ENCODE results near the gene ST8SIA4.
A peak's percentile ranks its signal among the peaks of the same experiment; 100 is the strongest.
"Not testable (repeated sequence)": the region's sequence is repeated elsewhere in the genome, so short reads cannot be mapped to it uniquely, and the experiment has no call there.

The ST8SIA4 gene

DNA sequence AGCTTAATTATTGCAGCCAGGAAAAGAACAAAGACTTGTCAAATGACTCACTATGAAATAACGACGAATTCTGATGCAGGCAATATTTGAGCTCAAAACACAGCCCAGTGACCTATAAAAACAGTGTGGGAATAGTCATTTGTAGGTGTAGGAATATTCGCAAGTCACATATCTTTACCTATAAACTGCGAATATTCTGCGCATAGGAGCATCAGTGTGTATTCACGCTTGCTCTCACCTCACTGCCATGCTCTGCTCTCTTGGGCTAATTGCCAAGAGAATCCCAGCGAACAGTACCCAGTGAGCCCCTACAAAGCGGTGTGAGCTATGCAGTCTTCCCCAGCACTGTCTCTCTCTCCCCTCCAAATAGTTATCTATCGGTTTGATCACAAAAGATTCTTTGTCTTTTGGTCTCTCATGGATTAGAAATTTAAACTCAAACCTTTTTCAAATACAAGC lies 74.2 kb downstream of the ST8SIA4 start:
- DNase-seq, result no peak

DNA sequence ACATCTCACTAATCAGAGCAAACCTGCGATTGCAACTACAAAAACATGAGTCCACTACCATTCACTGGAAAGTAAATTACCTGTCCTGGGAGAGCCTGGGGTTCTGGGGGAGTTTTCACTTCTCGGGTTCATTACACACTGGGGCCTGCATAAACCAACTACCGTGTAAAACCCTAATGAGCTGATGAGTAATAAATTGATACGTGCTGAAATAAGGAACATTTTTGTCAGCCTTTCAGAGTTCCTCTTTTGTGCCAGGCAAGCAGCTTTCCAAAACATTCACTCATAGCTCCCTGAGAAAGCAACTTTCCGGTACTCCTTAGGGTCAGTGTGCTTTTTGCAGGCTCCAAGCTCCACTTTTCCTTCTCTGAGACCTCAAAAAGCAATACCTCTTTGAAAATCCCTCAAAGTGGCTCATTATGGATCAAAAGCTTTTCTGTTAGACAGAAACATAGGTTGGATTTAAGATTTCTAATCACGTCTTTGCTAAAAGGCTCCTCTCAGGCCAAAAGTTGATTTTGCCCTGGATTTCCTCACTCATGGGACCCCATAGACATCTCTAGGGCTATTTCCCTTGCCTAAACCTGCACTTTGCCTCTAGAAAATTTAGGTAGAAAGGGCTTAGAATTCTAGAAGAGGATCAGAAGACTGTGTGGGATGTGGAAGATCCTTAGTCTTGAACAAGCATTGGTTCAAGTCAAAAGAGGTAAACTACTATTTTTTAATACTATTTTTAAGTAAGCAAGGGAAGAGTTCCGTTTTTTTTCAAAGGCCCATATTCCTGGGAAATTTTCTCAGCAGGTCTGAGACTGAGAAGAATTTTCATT lies 74.8 kb downstream of the ST8SIA4 start:
- peak; percentile 50 to 84 (median 70) for DNase-seq

DNA sequence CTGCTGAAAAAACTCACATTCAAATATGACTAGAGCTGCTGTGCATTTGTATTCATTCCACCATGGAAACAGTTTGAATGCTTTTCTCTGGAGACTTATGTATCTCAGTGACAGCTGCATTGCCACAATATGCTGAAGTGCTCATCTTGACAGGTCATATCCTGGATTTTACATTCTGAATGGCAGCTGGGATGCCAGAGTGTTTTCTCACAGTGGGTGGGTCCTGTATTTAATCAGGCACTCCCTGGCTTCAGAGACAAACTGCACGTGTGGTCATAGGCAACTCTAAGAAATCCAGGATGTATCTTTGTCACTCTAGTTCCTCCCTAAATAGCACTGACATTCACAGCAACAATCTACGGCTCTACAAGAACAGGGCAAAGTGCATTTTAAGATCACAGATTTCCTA lies 75.6 kb downstream of the ST8SIA4 start:
- peak; percentile 24 to 50 (median 46) for DNase-seq

DNA sequence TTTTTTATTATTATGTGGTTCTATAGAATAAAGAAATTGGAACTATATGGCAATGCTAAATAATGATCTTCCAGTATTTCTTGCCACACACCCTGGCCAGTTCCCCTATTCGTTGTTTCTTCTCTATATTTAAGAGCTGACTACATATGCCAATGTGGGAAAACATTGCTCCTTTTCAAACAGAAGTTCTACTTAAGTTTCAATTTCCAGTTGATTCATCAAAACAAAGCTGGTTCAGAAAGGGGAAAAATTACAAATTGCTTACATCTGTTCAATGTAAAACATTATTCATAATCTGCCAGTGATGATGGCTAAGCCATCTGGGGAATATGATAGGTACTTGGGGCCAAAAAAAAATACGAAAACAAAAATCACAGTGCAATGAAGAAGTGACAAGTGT lies 76.9 kb downstream of the ST8SIA4 start:
- peak; percentile 52 to 88 (median 72) for DNase-seq

DNA sequence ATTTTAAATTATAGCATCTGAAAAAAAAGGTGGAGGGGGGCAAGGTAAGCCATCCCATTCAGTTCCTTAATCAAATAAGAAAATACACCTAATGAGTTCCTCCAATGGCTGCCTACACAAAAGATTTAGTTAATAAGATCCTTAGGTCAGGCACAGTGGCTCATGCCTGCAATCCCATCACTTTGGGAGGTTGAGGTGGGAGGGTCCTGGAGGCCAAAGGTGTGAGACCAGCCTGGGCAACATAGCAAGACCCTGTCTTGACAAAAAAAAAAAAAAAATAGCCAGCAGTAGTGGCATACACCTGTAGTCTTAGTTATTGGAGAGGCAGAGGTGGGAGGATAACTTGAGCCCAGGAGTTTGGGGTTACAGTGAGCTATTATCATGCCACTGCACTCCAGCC lies 78.4 kb downstream of the ST8SIA4 start:
- DNase-seq, result no peak

DNA sequence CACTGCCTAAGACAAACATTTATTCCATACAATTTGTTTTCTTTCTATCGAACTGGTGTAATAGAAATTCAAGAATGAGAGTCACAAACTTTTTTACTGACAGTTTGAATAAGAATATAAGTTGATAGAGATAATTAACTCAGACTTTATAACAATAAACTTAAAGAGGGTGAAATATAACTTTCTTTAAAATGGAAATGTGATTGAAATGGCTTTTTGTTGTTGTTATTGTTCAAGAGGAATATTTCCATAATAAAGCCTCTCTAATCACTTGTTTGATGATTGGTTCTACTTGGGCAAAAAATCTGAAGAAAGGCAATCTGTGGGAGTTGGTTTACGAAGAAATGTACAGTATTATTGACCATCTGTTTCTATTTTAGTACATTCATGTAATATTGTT lies 79.3 kb downstream of the ST8SIA4 start:
- DNase-seq, result no peak

DNA sequence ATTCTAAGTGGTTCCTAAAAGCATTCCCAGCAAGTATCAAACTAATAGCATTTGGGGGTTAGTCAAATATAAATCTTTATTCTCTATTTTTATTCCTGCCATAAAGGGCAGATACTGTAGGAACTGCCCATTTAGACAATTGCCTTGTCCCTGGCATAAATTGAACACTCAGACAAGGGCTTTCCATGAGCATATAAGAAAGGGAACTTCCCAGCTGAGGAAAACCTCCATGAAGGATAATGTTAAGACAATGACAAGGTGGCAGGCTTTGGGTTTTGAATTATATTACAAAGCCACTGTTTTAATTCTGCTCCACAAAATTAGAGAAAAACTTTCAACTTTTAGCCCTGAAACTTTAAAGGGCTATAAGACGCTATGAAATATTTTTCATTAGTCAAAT lies 81.3 kb downstream of the ST8SIA4 start:
- DNase-seq, result no peak

DNA sequence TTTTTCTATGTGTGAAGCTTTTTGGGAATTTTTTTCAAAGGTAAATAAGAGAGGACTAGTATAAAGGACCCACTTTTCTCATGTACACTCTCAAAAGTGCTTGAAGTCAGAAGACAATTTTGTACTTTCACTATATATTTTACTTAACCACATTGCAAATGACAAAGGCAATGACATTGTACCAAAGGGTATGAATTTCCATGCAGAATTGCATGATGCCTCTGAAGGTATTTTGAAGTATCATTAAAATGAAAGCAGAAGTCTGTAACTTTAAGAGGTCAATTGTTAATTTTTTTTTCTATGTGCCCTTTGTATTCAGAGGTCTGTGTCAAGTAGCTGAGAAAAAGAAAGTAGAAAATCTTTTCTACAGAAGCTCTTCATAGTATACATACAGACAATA lies 84.7 kb downstream of the ST8SIA4 start:
- DNase-seq, result no peak

DNA sequence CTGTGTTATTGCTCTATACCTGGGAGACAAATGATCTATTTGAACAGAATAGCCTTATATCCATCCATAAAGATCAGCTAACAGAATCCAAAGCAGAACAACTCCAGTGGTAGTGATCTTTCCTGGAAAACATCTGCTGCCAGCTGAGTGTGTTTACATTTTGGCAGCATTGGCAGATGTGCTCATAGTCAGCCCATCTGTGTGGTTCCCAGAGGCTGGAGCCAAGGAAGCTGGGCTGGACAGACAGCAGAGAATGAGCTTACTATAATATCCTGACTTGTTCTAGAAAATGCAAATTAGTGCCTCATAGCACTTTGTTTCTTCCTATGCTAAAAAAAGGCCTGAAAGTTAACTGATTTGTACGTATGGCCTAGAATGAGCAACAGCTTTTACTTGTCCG lies 99.7 kb downstream of the ST8SIA4 start:
- DNase-seq, result no peak

DNA sequence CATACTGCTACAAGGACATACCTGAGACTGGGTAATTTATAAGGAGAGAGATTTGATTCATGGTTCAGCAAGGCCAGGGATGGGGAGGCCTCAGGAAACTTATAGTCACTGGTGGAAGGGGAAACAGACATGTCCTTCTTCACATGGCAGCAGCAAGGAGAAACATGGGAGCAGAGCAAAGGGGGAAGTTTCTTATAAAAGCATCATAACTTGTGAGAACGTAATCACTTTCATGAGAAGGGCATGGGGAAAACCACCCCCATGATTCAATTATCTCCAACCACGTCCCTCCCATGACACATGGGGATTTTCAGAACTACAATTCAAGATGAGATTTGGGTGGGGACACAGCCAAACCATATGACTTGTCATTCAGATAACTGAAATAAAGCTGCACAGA lies 100.9 kb downstream of the ST8SIA4 start:
- DNase-seq, result no peak

DNA sequence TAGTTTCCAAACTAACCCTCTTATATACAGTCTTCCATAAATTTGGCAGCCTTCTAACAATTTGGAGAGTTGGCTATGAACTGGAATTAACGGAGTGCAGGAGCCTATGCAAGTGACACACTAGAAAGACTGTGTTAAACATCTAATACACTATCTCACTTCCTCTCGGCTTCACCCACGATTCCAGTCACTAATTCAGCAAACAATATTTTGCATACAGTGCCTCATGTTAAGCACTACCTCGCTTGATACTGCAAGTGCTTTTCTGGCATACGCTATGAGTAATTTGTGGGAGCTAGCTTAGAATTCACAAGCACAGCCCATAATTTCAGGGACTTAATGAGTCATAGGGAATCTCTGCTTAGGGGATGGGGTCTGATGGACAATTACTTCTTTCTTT lies 102.5 kb downstream of the ST8SIA4 start:
- no peak for DNase-seq

DNA sequence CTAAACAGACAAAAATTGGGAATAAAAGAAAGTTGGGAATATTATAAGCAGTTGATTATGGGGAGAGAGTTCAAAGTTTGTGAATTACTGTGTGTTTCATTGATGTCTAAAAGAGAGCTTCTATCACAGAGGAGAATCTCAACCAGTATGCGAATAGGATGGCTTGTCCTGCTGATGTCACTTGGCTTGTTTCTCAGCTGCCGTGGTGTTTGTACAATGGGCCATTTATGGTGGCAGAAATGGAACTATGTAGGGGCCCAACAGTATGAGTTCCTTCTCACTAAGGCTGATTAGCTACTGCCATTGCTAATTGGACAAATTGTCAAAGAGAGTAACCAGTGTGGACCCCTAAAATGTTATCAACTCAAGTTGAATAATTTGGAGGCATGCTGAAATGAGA lies 103.9 kb downstream of the ST8SIA4 start:
- no peak for DNase-seq

DNA sequence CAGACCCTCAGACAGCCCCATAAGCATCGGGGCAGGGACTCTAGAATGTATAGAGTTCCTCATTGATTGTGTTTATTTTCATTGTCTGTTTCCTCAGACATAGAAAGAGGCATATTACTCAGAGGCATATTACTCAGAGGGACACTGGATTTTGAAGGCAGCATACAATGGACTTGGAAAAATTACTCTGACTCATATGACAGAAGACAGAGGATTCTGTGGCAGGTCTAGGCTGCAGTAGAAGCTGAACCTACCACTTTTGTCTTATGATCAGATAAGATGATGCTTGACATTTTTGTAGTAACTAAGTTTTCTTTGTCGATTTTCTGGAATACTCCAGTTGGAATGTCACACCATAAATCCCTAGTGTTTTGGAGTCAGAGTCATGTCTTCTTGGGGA lies 105.2 kb downstream of the ST8SIA4 start:
- DNase-seq, result peak in 1 of 4 experiments; percentile 24

DNA sequence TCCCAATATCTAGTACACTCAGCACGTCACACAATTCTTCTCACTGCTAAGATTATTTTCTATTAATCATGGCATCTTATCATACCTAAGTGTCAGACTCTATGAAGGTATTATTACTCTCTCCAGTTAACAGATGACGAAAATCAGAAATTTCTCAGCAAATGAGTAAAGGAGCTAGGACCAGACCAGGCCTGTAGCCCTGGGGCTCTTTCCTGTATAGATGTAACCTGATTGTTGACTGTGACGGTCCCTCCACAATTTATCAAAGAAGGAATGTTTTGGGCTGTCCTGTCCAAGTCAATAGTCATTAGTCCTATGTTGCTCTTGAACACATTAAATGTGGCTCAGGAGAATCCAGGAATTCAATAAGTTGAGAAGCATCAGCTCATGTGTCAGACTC lies 106.2 kb downstream of the ST8SIA4 start:
- DNase-seq, result no peak

DNA sequence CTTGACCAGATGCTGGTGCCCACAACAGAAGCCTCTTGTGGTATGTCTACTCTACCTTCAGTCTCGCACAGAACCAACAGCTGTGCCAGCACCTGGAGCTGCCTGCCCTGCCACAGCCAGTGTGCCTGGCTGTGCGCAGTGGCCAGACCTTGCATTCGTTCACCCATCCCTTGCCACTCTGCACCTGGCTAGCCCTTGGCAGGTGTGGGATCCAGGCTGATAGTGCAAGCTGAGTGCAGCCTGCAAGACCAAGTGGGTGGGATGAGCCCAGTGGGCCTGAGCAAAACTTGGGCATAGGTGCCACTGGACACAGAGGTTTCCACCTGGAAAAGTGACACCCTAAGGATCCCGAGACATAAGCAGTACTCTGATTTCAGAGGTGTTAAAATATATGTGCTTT lies 108.2 kb downstream of the ST8SIA4 start:
- DNase-seq, result no peak

DNA sequence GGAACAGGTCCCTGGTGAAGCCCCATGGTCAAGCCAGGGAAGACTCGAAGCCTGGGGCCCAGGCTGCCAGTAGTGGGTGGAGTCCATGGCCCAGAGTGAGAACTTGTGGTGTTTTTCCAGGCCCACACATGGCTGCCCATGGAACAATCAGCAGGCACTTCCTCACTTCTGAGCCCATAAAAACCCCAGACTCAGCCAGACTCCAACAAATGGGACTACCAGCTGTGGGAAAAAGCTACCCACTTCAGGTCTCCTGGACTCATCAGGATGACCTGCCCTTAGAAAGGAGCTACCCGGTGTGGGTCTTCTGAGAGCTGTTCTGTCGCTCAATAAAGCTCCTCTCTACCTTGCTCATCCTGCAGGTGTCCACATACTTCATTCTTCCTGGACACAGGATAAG lies 108.9 kb downstream of the ST8SIA4 start:
- DNase-seq, result no peak

DNA sequence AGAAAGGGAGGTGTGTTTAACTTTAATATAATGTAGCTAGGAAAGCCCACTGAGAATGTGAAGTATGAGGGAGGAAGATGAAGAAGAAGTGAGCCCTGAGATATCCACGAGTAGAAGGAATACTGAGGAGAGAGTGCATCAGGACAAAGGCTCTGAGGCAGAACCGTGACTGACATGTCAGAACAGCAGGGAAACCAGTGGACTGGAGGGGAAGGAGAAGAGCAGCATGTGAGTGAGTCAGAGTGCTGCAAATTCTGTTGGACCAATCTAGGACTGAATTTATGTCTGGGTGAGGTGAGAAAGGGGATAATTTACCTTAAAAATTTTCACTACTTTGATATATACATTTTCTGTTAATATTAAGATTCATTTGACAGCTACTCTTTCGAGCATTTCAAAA lies 110.3 kb downstream of the ST8SIA4 start:
- DNase-seq, result no peak

DNA sequence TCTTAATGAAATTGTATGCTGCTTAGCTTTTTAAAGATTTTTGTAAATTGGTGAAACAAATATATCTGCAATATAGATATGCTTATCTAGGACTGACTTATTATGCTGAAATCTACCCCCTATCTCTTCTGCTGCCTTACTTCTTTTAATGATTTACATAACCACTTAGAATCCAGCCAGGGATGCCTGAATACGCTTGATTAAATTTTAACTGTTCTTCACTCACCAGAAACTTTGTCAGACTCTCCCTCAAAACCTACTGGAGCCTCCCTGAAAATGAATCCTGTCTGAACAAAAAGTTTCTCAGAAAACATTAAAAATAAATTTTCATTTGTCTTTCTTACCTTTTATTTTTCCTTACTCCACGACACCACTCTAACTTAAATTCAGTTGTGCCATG lies 111.7 kb downstream of the ST8SIA4 start:
- DNase-seq, result no peak

DNA sequence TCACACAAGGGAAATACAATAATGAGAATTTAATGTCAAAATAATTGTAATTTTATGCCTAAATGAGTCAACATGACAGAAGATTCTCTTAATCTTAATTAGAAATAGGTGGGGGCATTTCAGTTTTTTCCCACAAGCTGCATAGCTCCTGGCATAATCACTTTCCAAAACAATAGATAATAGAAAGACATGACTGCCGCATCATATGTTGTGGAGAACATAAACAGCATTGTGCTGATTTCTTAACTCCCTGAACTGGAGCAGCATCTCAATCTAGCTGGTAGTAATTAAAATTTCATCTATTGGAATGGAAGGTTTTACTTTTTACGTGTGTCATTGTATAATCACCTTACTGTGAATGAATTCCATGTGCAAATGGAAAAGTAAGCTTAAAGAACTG lies 112.1 kb downstream of the ST8SIA4 start:
- no peak for DNase-seq

DNA sequence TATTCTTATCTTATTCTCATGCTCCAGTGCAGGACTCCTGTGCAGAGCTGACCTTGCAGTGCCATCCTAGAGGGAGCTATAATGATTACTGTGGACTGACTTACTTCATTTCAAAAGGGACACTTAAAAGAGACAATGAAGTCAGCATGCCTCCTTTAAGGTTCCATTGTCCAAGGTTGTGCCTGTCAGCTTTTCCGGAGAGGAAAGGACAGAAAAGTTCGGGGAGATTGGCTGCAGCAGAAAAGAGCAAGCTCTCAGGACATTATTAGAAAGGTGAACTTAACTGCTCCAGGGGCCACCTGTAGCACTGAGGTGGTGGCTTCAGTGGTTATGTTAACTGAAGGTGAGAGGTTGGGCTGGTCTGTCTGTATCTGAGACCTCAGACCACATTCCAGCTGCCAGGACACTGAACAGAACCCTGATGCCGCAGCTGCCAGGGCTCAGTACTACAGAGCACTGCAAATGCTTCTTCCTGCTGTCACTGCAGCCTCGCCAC lies 112.9 kb downstream of the ST8SIA4 start:
- DNase-seq, result peak in 3 of 4 experiments; percentile 25 to 45 (median 35)

DNA sequence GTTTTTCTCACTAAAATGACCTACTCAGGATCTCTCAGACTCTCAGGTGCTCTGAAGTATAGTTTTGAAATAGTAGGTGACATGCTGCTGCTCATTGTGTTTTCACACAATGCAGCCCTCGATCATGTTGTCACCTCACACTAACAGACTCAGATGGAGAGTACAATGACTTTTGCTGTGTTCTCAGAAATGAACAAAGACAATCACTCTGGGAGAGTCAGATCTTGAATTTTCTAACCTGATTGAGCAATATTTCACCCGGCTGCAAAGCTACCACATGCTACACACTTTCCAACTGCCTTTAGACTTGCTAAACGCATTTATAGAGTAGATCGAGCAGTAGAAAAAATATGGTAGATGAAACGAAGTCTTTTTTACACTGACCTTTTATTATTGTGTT lies 113.4 kb downstream of the ST8SIA4 start:
- DNase-seq, result no peak

DNA sequence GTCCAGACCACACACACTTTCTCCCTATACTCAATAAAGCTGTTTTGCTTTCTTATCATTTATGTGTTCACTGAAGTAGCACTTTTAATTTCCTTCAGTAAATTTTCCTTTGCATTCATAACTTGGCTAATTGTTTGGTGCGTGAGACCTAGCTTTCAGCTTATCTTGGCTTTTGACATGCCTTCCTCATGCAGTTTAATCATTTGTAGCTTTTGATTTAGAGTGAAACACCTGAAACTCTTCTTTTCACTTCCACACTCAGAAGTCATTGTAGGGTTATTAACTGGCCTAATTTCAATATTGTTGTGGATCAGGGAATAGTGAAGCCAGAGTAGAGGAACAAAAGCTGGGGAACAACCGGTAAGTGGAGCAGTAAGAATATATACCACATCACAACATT lies 114.7 kb downstream of the ST8SIA4 start:
- DNase-seq, result no peak

DNA sequence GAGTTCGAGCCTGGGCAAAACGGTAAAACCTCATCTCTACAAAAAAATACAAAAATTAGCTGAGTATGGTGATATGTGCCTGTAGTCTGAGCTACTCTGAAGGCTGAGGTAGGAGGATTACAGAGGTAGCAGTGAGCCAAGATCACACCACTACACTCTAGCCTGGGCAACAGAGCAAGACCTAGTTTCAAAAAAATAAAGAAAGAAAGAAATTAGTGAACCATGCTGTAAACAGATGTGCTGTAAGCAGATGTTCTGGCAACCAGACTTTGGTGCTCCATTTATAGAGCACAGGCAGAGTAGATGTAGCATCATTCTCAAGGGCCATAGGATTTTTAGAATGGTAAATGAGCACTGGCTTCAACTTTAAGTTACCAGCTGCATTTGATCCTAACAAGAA lies 115.4 kb downstream of the ST8SIA4 start:
- no peak for DNase-seq

DNA sequence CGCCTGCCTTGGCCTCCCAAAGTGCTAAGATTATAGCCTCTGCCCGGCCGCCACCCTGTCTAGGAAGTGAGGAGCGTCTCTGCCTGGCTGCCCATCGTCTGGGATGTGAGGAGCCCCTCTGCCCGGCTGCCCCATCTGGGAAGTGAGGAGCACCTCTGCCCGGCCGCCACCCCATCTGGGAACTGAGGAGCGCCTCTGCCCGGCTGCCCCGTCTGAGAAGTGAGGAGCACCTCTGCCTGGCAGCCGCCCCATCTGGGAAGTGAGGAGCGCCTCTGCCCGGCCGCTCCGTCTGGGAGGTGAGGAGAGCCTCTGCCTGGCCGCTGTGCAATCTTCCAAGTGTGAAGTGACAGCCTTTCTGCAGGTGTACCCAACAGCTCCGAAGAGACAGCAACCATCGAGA lies 117.5 kb downstream of the ST8SIA4 start:
- DNase-seq, result not testable (repeated sequence)
